Stimulated activated CD8-positive, alpha-beta memory T cell treated with anti-CD3 and anti-CD28 coated beads, Interleukin-4, amount 100 ng/mL, for 48 hours (primary cell): ENCODE measurements around the gene SLC2A11.
A peak's percentile ranks its signal among the peaks of the same experiment; 100 is the strongest.
"Not testable (repeated sequence)": the region's sequence is repeated elsewhere in the genome, so short reads cannot be mapped to it uniquely, and the experiment has no call there.

Experiments used
- DNase-seq: peaks from one replicate; pipeline ENCODE4 v3.0.0-alpha.2; 2020

Gene SLC2A11

DNA sequence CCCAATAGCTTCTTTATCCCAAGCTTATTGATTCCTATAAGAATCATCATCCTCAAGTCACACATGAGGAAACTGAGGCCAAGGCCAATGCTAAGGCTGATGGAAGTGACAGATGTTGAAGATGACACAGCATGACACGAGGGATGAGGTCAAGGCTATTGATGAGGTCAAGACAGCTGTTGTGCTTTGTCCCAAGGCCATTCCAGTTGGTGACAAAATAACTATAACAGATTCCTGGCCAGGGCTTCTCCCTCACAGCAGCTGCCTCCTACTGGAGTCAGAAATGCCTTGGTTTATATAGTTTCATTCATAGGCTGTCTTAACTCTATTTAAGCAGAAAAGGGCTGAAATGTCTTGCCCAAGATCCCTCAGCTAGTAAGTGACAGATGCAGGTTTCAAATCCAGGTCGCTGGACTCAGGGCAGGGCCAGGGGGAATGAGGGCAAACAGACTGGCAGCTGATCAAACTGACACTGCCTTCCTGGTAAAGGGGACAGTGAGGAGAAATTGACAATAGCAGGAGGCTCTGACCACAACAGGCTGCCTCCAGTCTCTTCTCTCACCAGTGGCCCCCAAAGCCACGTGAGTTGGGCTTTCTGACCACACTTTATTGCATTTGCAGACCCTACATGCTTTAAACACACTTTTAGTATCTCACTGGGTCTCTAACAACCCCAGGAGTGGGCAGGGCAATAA, 53.0 kb downstream of the SLC2A11 start:
- no peak for DNase-seq

- DNase-seq: no peak
Observed at GRCh38 chr22:23911318-23911980, 53.8 kb downstream of the SLC2A11 start.

GRCh38 chr22:23912293-23912903, 54.7 kb downstream of the SLC2A11 start:
- no peak for DNase-seq

DNA sequence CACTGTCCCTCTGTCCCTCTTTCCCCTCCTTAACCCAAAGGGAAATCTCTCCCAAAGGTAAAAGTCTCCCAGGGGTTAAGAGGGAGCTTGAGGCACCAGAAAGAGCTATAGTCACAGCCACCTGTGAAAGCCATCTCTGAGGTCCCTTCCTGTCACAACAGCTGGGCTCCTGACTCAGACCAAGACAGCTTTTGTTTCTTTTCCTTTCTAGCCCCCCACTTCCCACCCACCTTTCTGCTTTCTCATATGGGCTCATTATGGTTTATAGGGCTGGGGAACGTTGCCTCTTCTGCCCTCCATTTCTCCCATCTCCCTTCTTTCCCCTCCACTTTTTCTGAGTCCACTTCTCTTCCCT, 55.6 kb downstream of the SLC2A11 start:
- DNase-seq: peak; percentile 49

GRCh38 chr22:23913661-23914353, 56.1 kb downstream of the SLC2A11 start:
- peak; percentile 100 for DNase-seq

DNA sequence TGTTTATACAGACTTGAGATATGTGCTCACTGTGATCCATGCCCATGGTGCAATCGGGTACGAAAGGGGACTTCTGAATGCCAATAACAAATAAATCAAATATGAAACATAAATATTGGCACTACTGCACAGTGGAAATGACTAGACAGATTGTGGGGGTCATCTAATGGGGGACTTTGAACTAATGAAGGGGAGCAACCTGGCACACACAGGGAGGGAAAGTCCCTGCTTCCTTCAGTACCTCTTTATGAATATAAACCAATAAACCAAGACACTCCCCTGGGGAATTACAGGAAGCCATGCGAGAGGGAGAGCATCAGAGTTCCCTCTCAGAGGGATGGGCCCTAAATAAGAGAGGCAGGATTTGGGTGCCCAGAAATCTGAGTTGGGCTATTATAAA, 57.6 kb downstream of the SLC2A11 start:
- DNase-seq: no peak

DNA sequence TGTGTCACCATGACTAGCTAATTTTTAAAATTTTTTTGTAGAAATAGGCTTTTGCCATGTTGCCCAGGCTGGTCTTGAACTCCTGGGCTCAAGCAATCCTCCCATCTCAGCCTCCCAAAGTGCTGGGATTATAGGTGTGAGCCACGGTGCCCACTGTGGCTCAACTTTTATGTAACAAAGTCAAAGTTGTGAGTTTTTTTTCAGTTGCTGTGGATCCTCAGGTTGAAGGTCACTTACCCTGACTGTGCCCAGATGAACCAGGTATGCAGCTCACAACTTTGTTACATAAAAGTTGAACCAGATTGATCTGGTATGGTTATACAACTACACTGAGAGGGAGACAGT, 62.6 kb downstream of the SLC2A11 start:
- not testable (repeated sequence) for DNase-seq

DNA sequence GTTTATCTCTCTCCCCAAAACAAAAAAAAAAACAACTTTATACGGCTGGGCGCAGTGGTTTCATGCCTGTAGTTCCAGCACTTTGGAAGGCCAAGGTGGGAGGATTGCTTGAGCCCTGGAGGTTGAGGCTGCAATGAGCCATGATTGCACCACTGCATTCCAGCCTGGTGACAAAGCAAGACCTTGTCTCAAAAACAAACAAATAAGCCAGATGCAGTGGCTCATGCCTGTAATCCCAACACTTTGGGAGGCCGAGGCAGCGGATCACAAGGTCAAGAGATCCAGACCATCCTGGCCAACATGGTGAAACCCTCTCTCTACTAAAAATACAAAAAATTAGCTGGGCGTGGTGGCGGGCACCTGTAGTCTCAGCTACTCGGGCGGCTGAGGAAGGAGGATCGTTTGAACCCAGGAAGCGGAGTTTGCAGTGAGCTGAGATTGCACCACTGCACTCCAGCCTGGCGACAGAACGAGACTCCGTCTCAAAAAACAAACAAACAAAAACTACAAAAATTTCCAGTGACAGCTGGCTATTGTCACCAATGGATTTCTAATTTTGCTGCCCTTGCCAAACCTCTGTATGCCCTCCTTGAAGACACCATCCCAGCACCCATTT, 64.0 kb downstream of the SLC2A11 start:
- not testable (repeated sequence) for DNase-seq

DNA sequence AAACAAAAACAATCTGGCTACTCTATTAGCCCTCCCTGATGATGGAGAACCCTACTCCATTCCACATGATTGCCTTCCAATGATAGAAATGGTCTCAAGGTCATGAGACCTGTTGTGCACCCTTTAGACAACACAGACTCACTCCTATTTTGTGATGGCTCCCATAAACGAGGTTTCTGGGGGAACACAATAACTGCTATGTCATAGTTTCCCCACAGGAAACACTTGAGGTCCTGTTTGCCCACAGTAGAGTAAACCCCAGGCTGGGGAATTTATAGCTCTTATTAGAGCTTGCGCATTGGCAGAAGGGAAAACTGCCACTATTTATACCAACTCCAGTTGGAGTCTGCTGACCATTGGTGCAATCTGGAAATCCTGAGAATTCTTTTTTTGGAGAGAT, 65.2 kb downstream of the SLC2A11 start:
- DNase-seq: no peak

- no peak for DNase-seq
Observed at GRCh38 chr22:23925020-23925606, 67.4 kb downstream of the SLC2A11 start.

- DNase-seq: no peak
Observed at GRCh38 chr22:23926561-23926960, 68.9 kb downstream of the SLC2A11 start.
